Loucy (cell line): Measurements from ENCODE around the gene HPS1.

Source experiments
- EZH2phosphoT487 ChIP-seq: fragments of 200-600 bp; IDR thresholded peaks from 2 replicates; pipeline ENCODE4 v1.6.1; 2018; ENCODE audit warnings: antibody characterized with exemption, mild to moderate bottlenecking, moderate library complexity, borderline replicate concordance
- TF ChIP-seq, protein P1 (sequence below): fragments of 200-600 bp; sonication (generic); conservative IDR thresholded peaks from 2 replicates; pipeline ENCODE4 v1.5.1; 2014; ENCODE audit warnings: mild to moderate bottlenecking, antibody characterized with exemption, low read length

DNA sequence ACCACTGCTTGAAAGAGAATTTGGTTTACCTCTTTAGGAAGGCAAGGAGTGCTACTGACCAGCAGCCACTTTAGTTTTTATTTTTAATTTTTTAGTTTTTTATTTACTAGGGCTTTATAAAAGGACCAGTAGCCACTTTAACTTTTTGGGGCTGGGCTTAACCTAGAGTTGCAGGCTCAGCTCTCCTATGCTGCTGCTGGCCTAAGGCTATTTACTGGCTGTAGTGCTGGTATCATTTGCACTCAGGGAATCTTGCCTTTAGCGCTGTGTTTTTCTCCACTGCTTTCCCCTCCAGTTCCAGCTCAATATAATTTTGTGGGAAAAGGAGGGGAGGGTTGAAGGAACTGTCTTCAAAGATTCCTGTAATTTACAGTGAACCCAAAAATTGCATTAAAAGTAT, 13.4 kb downstream of the HPS1 start:
- TF ChIP-seq, protein P1, sequence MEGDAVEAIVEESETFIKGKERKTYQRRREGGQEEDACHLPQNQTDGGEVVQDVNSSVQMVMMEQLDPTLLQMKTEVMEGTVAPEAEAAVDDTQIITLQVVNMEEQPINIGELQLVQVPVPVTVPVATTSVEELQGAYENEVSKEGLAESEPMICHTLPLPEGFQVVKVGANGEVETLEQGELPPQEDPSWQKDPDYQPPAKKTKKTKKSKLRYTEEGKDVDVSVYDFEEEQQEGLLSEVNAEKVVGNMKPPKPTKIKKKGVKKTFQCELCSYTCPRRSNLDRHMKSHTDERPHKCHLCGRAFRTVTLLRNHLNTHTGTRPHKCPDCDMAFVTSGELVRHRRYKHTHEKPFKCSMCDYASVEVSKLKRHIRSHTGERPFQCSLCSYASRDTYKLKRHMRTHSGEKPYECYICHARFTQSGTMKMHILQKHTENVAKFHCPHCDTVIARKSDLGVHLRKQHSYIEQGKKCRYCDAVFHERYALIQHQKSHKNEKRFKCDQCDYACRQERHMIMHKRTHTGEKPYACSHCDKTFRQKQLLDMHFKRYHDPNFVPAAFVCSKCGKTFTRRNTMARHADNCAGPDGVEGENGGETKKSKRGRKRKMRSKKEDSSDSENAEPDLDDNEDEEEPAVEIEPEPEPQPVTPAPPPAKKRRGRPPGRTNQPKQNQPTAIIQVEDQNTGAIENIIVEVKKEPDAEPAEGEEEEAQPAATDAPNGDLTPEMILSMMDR = no peak
- no peak for TF ChIP-seq EZH2phosphoT487
